ENCODE data around the gene GAB1.

Gene GAB1

DNA sequence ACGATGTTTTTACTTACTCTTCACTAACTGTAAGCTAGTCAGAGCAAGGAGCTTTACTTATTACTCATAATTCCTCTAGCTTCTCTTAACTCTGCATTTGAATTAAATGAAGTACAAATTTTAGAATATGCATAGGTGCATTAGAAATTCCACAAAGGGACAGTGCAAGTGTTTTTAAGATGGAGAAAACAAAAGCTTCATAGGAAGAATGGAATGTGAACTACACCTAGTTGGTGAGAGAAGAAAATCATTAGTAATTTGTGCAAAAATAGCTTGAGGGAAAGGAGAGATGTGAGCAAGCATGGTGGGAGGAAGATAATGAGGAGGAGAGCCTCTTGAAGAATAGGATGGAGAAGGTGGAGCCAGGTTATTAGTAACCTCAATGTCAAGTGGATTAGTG is 99.3 kb downstream of the GAB1 start:
- Histone ChIP-seq H3K36me3 (ENCODE audit: insufficient read depth) (no peaks in the 10 kb centered on the region), H3K27me3 (ENCODE audit: insufficient read depth, low read depth) (no peaks in the 10 kb centered on the region), H2AFZ (ENCODE audit: low read depth) (no peak overlapping the region), H3K9ac (no peak overlapping the region), H3K27ac (no peak overlapping the region), H3K4me1 (ENCODE audit: low read depth, poor library complexity, severe bottlenecking) (no peaks in the 10 kb centered on the region), H3K4me3 (IDR thresholded peaks at IDR 0.05; ENCODE audit: insufficient read depth, low read depth, low read length) (no peak overlapping the region), H3K79me2 (ENCODE audit: insufficient read depth, low read depth) (no peaks in the 10 kb centered on the region), H3K4me2 (no peak overlapping the region), H4K20me1 (ENCODE audit: insufficient read depth) (no peaks in the 10 kb centered on the region)
- TF ChIP-seq, protein P1, sequence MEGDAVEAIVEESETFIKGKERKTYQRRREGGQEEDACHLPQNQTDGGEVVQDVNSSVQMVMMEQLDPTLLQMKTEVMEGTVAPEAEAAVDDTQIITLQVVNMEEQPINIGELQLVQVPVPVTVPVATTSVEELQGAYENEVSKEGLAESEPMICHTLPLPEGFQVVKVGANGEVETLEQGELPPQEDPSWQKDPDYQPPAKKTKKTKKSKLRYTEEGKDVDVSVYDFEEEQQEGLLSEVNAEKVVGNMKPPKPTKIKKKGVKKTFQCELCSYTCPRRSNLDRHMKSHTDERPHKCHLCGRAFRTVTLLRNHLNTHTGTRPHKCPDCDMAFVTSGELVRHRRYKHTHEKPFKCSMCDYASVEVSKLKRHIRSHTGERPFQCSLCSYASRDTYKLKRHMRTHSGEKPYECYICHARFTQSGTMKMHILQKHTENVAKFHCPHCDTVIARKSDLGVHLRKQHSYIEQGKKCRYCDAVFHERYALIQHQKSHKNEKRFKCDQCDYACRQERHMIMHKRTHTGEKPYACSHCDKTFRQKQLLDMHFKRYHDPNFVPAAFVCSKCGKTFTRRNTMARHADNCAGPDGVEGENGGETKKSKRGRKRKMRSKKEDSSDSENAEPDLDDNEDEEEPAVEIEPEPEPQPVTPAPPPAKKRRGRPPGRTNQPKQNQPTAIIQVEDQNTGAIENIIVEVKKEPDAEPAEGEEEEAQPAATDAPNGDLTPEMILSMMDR (conservative IDR thresholded peaks at IDR 0.05; ENCODE audit: low read depth, low read length): no peak

DNA sequence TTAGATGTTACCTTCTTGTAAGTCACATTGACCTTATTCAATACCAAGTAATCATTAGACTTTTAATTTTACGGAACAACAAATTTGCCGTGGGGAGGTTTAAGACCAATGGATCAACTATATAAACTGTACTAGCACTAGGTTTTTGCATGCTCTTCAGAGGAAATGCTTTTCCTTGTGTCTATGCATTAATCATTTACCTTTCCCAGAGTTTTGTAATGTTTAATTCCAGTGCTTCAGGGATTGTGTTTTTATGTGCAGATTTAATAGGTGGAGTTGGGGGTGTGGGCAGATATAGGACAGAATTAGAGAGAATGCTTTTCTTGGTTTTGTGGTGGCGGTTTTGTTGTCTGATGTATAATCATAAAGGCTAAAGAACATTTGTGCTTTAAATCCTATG is 100.8 kb downstream of the GAB1 start:
- Histone ChIP-seq H3K4me2 (no peak overlapping the region), H3K27ac (no peak overlapping the region), H3K4me3 (IDR thresholded peaks at IDR 0.05; ENCODE audit: insufficient read depth, low read depth, low read length) (no peak overlapping the region), H3K79me2 (ENCODE audit: insufficient read depth, low read depth) (no peaks in the 10 kb centered on the region), H2AFZ (ENCODE audit: low read depth) (no peak overlapping the region), H3K36me3 (ENCODE audit: insufficient read depth) (no peaks in the 10 kb centered on the region), H3K4me1 (ENCODE audit: low read depth, poor library complexity, severe bottlenecking) (no peaks in the 10 kb centered on the region), H3K27me3 (ENCODE audit: insufficient read depth, low read depth) (no peaks in the 10 kb centered on the region), H4K20me1 (ENCODE audit: insufficient read depth) (no peaks in the 10 kb centered on the region), H3K9ac (no peak overlapping the region)
- TF ChIP-seq, protein P1 (conservative IDR thresholded peaks at IDR 0.05; ENCODE audit: low read depth, low read length): no peak

DNA sequence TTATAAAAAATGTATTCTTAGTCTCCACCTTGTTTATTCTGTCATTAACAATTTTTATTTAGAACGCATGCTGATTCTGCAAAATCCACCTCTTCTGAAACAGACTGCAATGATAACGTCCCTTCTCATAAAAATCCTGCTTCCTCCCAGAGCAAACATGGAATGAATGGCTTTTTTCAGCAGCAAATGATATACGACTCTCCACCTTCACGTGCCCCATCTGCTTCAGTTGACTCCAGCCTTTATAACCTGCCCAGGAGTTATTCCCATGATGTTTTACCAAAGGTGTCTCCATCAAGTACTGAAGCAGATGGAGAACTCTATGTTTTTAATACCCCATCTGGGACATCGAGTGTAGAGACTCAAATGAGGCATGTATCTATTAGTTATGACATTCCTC is 101.3 kb downstream of the GAB1 start:
- no peak overlapping the region for H3K27ac ChIP-seq
- no peaks in the 10 kb centered on the region for H3K27me3 ChIP-seq (ENCODE audit: insufficient read depth, low read depth)
- no peak overlapping the region for H3K9ac ChIP-seq
- no peaks in the 10 kb centered on the region for H3K79me2 ChIP-seq (ENCODE audit: insufficient read depth, low read depth)
- no peaks in the 10 kb centered on the region for H4K20me1 ChIP-seq (ENCODE audit: insufficient read depth)
- H2AFZ ChIP-seq (ENCODE audit: low read depth): no peak overlapping the region
- TF ChIP-seq, protein P1 (conservative IDR thresholded peaks at IDR 0.05; ENCODE audit: low read depth, low read length): no peak
- H3K36me3 ChIP-seq (ENCODE audit: insufficient read depth): no peaks in the 10 kb centered on the region
- no peak overlapping the region for H3K4me2 ChIP-seq
- no peaks in the 10 kb centered on the region for H3K4me1 ChIP-seq (ENCODE audit: low read depth, poor library complexity, severe bottlenecking)
- H3K4me3 ChIP-seq (IDR thresholded peaks at IDR 0.05; ENCODE audit: insufficient read depth, low read depth, low read length): no peak overlapping the region

DNA sequence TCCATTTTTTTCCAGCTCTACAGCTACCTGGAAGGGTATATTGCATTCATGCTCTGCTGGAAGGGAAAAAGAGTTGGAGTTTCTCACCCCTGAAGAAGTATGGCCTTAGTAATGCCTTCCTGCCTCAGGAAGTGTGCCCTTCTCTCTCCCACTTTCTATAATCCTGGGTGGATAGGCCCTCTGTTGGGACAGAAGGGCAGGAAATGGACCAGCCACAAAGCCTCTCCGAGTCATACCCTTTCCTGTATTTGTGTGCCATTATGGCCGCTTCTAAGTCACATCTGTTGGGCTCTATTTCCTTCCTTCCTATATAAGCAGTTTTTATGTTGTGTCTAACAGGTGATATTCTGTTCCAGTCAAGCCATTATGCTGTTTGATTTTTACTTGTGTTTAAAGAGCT is 102.0 kb downstream of the GAB1 start:
- H3K27ac ChIP-seq: no peak overlapping the region
- no peak overlapping the region for H2AFZ ChIP-seq (ENCODE audit: low read depth)
- no peak overlapping the region for H3K9ac ChIP-seq
- H3K4me1 ChIP-seq (ENCODE audit: low read depth, poor library complexity, severe bottlenecking): no peaks in the 10 kb centered on the region
- no peaks in the 10 kb centered on the region for H3K79me2 ChIP-seq (ENCODE audit: insufficient read depth, low read depth)
- H3K36me3 ChIP-seq (ENCODE audit: insufficient read depth): no peaks in the 10 kb centered on the region
- H3K4me2 ChIP-seq: no peak overlapping the region
- no peak overlapping the region for H3K4me3 ChIP-seq (IDR thresholded peaks at IDR 0.05; ENCODE audit: insufficient read depth, low read depth, low read length)
- H4K20me1 ChIP-seq (ENCODE audit: insufficient read depth): no peaks in the 10 kb centered on the region
- TF ChIP-seq, protein P1 (conservative IDR thresholded peaks at IDR 0.05; ENCODE audit: low read depth, low read length): no peak
- H3K27me3 ChIP-seq (ENCODE audit: insufficient read depth, low read depth): no peaks in the 10 kb centered on the region

DNA sequence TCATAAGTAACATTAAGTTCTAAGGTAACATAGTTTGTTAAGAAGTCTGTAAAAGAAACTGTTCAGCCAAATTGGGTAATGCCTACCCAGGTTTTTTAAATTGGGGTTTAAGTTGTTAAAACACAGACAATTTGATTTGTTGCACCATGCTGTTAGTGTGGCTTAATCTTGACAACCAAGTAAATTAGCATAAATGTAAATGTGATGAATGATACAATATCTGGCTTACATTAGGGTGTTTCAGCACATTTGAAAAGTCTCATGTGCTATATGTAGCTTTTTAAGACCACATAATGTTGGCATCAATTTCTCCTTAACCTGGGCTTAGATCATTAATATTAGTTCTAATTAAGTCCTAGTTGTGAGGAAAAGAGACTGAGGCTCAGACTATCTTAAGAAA is 104.4 kb downstream of the GAB1 start:
- no peak overlapping the region for H2AFZ ChIP-seq (ENCODE audit: low read depth)
- no peak overlapping the region for H3K4me2 ChIP-seq
- no peak overlapping the region for H3K4me3 ChIP-seq (IDR thresholded peaks at IDR 0.05; ENCODE audit: insufficient read depth, low read depth, low read length)
- no peaks in the 10 kb centered on the region for H4K20me1 ChIP-seq (ENCODE audit: insufficient read depth)
- no peak overlapping the region for H3K27ac ChIP-seq
- TF ChIP-seq, protein P1 (conservative IDR thresholded peaks at IDR 0.05; ENCODE audit: low read depth, low read length): no peak
- no peaks in the 10 kb centered on the region for H3K79me2 ChIP-seq (ENCODE audit: insufficient read depth, low read depth)
- H3K9ac ChIP-seq: no peak overlapping the region
- no peaks in the 10 kb centered on the region for H3K36me3 ChIP-seq (ENCODE audit: insufficient read depth)
- H3K27me3 ChIP-seq (ENCODE audit: insufficient read depth, low read depth): no peaks in the 10 kb centered on the region
- H3K4me1 ChIP-seq (ENCODE audit: low read depth, poor library complexity, severe bottlenecking): no peaks in the 10 kb centered on the region

Measured in KMS-11 (cell line).